ENCODE data around the gene ARHGEF10L. TPM values are rescaled to one million over a fixed set of nuclear protein-coding genes. Genes with fewer than 3 reads are reported as not detected.

The ARHGEF10L gene
- total RNA-seq, 6 experiments from 2014 or later, result 11.1 to 29.0 (median 26.7) TPM

GRCh38 chr1:17572264-17572985 lies 32.9 kb downstream of the ARHGEF10L start:
- TF ChIP-seq CTCF (IDR thresholded peaks at IDR 0.05), result peak; percentile 47; the same call in 1 of the 2 replicates
- Mint-ChIP-seq H3K4me3 (no peak overlapping the region), H3K27ac (no peak overlapping the region), H3K9me3 (no peaks in the 10 kb centered on the region), H3K4me1 (ENCODE audit: low read depth) (peaks cover 35% of the 10 kb centered on the region), H3K36me3 (ENCODE audit: low read depth) (no peaks in the 10 kb centered on the region; the same call in 1 of the 2 replicates), H3K27me3 (ENCODE audit: insufficient read depth) (peaks cover 5% of the 10 kb centered on the region)
- DNase-seq, result no peak

GRCh38 chr1:17573518-17574041 lies 34.1 kb downstream of the ARHGEF10L start:
- no peak for DNase-seq
- no peak for TF ChIP-seq CTCF (IDR thresholded peaks at IDR 0.05)
- no peaks in the 10 kb centered on the region for H3K9me3 Mint-ChIP-seq
- H3K27ac Mint-ChIP-seq, result no peak overlapping the region
- H3K4me1 Mint-ChIP-seq (ENCODE audit: low read depth), result peaks cover 24% of the 10 kb centered on the region
- H3K36me3 Mint-ChIP-seq (ENCODE audit: low read depth), result no peaks in the 10 kb centered on the region; the same call in 1 of the 2 replicates
- H3K4me3 Mint-ChIP-seq, result no peak overlapping the region
- peaks cover 5% of the 10 kb centered on the region for H3K27me3 Mint-ChIP-seq (ENCODE audit: insufficient read depth)

GRCh38 chr1:17574516-17574915 lies 35.0 kb downstream of the ARHGEF10L start:
- Mint-ChIP-seq H3K27ac (no peak overlapping the region), H3K36me3 (ENCODE audit: low read depth) (no peaks in the 10 kb centered on the region; the same call in 1 of the 2 replicates), H3K9me3 (no peaks in the 10 kb centered on the region), H3K4me1 (ENCODE audit: low read depth) (peaks cover 14% of the 10 kb centered on the region), H3K4me3 (no peak overlapping the region), H3K27me3 (ENCODE audit: insufficient read depth) (peaks cover 1% of the 10 kb centered on the region; the same call in 1 of the 2 replicates)
- no peak for DNase-seq
- TF ChIP-seq CTCF (IDR thresholded peaks at IDR 0.05), result peak; percentile 45; the same call in 1 of the 2 replicates

GRCh38 chr1:17575797-17576518 lies 36.5 kb downstream of the ARHGEF10L start:
- Mint-ChIP-seq H3K27ac (no peak overlapping the region), H3K36me3 (ENCODE audit: low read depth) (no peaks in the 10 kb centered on the region), H3K4me1 (ENCODE audit: low read depth) (no peaks in the 10 kb centered on the region; the same call in 1 of the 2 replicates), H3K4me3 (no peak overlapping the region), H3K9me3 (no peaks in the 10 kb centered on the region), H3K27me3 (ENCODE audit: insufficient read depth) (no peaks in the 10 kb centered on the region)
- DNase-seq, result no peak
- no peak for TF ChIP-seq CTCF (IDR thresholded peaks at IDR 0.05)

GRCh38 chr1:17576519-17576853 lies 37.0 kb downstream of the ARHGEF10L start:
- Mint-ChIP-seq H3K4me3 (no peak overlapping the region), H3K4me1 (ENCODE audit: low read depth) (no peaks in the 10 kb centered on the region), H3K9me3 (no peaks in the 10 kb centered on the region), H3K36me3 (ENCODE audit: low read depth) (no peaks in the 10 kb centered on the region), H3K27ac (no peak overlapping the region), H3K27me3 (ENCODE audit: insufficient read depth) (no peaks in the 10 kb centered on the region)
- TF ChIP-seq CTCF (IDR thresholded peaks at IDR 0.05), result no peak
- DNase-seq, result no peak

Data from HFFc6 (cell line).